Aorta (tissue), 5 donors: Measurements from ENCODE around the gene BCO1. TPM values are rescaled to one million over a fixed set of nuclear protein-coding genes. Genes with fewer than 3 reads are reported as not detected.
A peak's percentile ranks its signal among the peaks of the same experiment; 100 is the strongest.

Experiments
- ATAC-seq: fragments of 200-7000 bp; cut with Tn5 transposase; one replicate; pipeline ENCODE4 v1.9.1; 2022; ENCODE audit warnings: moderate library complexity; ENCODE audit not compliant: low FRiP score
- DNase-seq, 2 donors: peaks; one replicate each; pipeline ENCODE4 v3.0.0-alpha.2; 2020
- H3K27ac ChIP-seq, 2 donors: one replicate each; pipeline ENCODE4 v1.5.1; 2013; ENCODE audit warnings: low read length in 2 of 2, mild to moderate bottlenecking in 2 of 2, moderate library complexity in 2 of 2, control low read depth in 1 of 2, inconsistent platforms in 1 of 2, low read depth in 1 of 2
- H3K27me3 ChIP-seq, 2 donors: one replicate each; pipeline ENCODE4 v1.6.1; 2013; ENCODE audit warnings: control low read depth in 1 of 2, low read length in 1 of 2, mild to moderate bottlenecking in 1 of 2, moderate library complexity in 1 of 2; ENCODE audit not compliant: insufficient read depth in 2 of 2, control insufficient read depth in 1 of 2
- H3K36me3 ChIP-seq, 2 donors: one replicate each; pipeline ENCODE4 v1.6.1; 2013; ENCODE audit warnings: control low read depth in 1 of 2, low read length in 1 of 2, mild to moderate bottlenecking in 1 of 2; ENCODE audit not compliant: insufficient read depth in 2 of 2, control insufficient read depth in 1 of 2
- H3K4me1 ChIP-seq, 2 donors: one replicate each; pipeline ENCODE4 v1.6.1; 2013; ENCODE audit warnings: low read length in 2 of 2, control low read depth in 1 of 2, mild to moderate bottlenecking in 1 of 2, moderate library complexity in 1 of 2; ENCODE audit not compliant: insufficient read depth in 2 of 2, control insufficient read depth in 1 of 2
- H3K4me3 ChIP-seq, 2 donors: one replicate each; pipeline ENCODE4 v1.5.1; 2013; ENCODE audit warnings: low read length in 2 of 2, control low read depth in 1 of 2, mild to moderate bottlenecking in 1 of 2
- H3K9me3 ChIP-seq: one replicate; pipeline ENCODE4 v1.6.1; 2013; ENCODE audit warnings: mild to moderate bottlenecking, low read length; ENCODE audit not compliant: control insufficient read depth
- WGBS, 2 donors: extraction: QIAGEN DNeasy Blood & Tissue Kit; methylation state at CpG; one replicate each; pipeline ENCODE4 v1.1.7; 2013; 5-methylcytosine and 5-hydroxymethylcytosine counted together
- intact Hi-C, 2 donors: fragments of 100-400 bp; cut with DNase I; formaldehyde crosslinking; loops; one replicate each; pipeline versions ENCODE4 v1.14.2 to v1.15.0; 2022
- polyA plus RNA-seq, 2 donors: library from polyadenylated mRNA; stranded (reverse); fragments of 200-250 nt; gene quantifications; one replicate each; pipeline ENCODE4 v1.2.3, GENCODE V29; 2013
- total RNA-seq, 2 donors: library from RNA; stranded (reverse); fragmentation: NEBNext Ultra II Directional; extraction: Animal tissue kit (Norgen Biotek cat#: 25700); gene quantifications; one replicate each; pipeline ENCODE4 v1.2.1, GENCODE V29; 2021
- donor health status: healthy with polysubstance abuse.
- donor health status: Bipolar disorder and iron deficiency.
- donor health status: DM: no; HTN: no; CAD: no.
- donor health status: DM: no; HTN: no; CAD: no.
- donor health status: DM: yes; HTN: yes; CAD: no.

BCO1 gene
- total and polyA plus RNA-seq, 4 donors = 3.5 TPM; not detected in 3

GRCh38 chr16:81314603-81315270, 76.2 kb downstream of the BCO1 start, which contains the start of gene GAN:
Gene GAN, plus strand, starts transcription at chr16:81314962. Its CDS starts 152 bp downstream, at chr16:81315114.
- H3K27ac ChIP-seq = peak within 1 kb of the TSS in 1 of 2 donors; percentile 88
- intact Hi-C loops = loop anchor here (10.0 kb wide), 3 partner anchors 130 to 280 kb away; partner anchors contain the start of genes GCSH (in 2 of the 2) and ATMIN (in 1 of the 2)
- DNase-seq (peak; percentile 97 to 98), ATAC-seq (peak; percentile 98)
- H3K36me3 ChIP-seq = no peaks in the 10 kb centered on the region
- peak within 1 kb of the TSS; percentile 86 to 93 for H3K4me3 ChIP-seq
- no peaks in the 10 kb centered on the region for H3K27me3 ChIP-seq
- 0% methylated on average over 60 to 75 of the region's 75 CpGs for WGBS, 2 donors
- peaks cover 0 to 3% of the 10 kb centered on the region in 2 donors for H3K4me1 ChIP-seq
- H3K9me3 ChIP-seq = no peaks in the 10 kb centered on the region

- ATAC-seq = peak; percentile 58
- peak overlapping the region; percentile 86 to 93 for H3K4me3 ChIP-seq
- WGBS, 2 donors = 1% methylated on average over 60 to 88 of the region's 88 CpGs
- intact Hi-C loops = loop anchor here (10.0 kb wide), 3 partner anchors 131 to 281 kb away; partner anchors contain the start of genes GCSH (in 2 of the 2) and ATMIN (in 1 of the 2)
- peak overlapping the region in 1 of 2 donors; percentile 88 for H3K27ac ChIP-seq
- H3K9me3 ChIP-seq = no peaks in the 10 kb centered on the region
- H3K36me3 ChIP-seq = no peaks in the 10 kb centered on the region
- DNase-seq = peak; percentile 72 to 88
- H3K27me3 ChIP-seq = no peaks in the 10 kb centered on the region
- H3K4me1 ChIP-seq = peaks cover 0 to 3% of the 10 kb centered on the region in 2 donors
These were observed 77.0 kb downstream of the BCO1 start for GRCh38 chr16:81315271-81316175.

GRCh38 chr16:81316176-81316496, 77.6 kb downstream of the BCO1 start:
- Histone ChIP-seq H3K9me3 (no peaks in the 10 kb centered on the region), H3K27me3 (no peaks in the 10 kb centered on the region), H3K4me3 (peak overlapping the region in 1 of 2 donors; percentile 86), H3K4me1 (peaks cover 0 to 3% of the 10 kb centered on the region in 2 donors), H3K27ac (no peak overlapping the region), H3K36me3 (no peaks in the 10 kb centered on the region)
- intact Hi-C loops = loop anchor here (10.0 kb wide), 3 partner anchors 131 to 281 kb away; partner anchors contain the start of genes GCSH (in 2 of the 2) and ATMIN (in 1 of the 2)
- WGBS, 2 donors = 84 to 87% methylated on average over 5 of the region's 5 CpGs
- ATAC-seq (no peak), DNase-seq (no peak)

- Histone ChIP-seq H3K9me3 (no peaks in the 10 kb centered on the region), H3K27ac (no peak overlapping the region), H3K4me3 (no peak overlapping the region), H3K36me3 (no peaks in the 10 kb centered on the region), H3K27me3 (no peaks in the 10 kb centered on the region), H3K4me1 (peaks cover 0 to 2% of the 10 kb centered on the region in 2 donors)
- 89 to 90% methylated on average over 7 of the region's 7 CpGs for WGBS, 2 donors
- no peak for DNase-seq
- intact Hi-C loops = loop anchor here (10.0 kb wide), 3 partner anchors 134 to 284 kb away; partner anchors contain the start of genes GCSH (in 2 of the 2) and ATMIN (in 1 of the 2)
- ATAC-seq = no peak
These were observed 80.2 kb downstream of the BCO1 start for GRCh38 chr16:81318711-81319110.

- H3K36me3 ChIP-seq = no peaks in the 10 kb centered on the region
- intact Hi-C loops = loop anchor here (10.0 kb wide), 3 partner anchors 135 to 285 kb away; partner anchors contain the start of genes GCSH (in 2 of the 2) and ATMIN (in 1 of the 2)
- no peaks in the 10 kb centered on the region for H3K4me1 ChIP-seq
- no peak for ATAC-seq
- WGBS, 2 donors = 75 to 77% methylated on average over 6 of the region's 6 CpGs
- H3K9me3 ChIP-seq = no peaks in the 10 kb centered on the region
- H3K27ac ChIP-seq = no peak overlapping the region
- H3K27me3 ChIP-seq = no peaks in the 10 kb centered on the region
- no peak overlapping the region for H3K4me3 ChIP-seq
- DNase-seq = no peak
These were observed 80.9 kb downstream of the BCO1 start for GRCh38 chr16:81319221-81319912.

GRCh38 chr16:81321039-81321438, 82.5 kb downstream of the BCO1 start:
- no peak overlapping the region for H3K27ac ChIP-seq
- ATAC-seq (no peak), DNase-seq (no peak)
- intact Hi-C loops = no loop called here
- H3K4me3 ChIP-seq = no peak overlapping the region
- H3K4me1 ChIP-seq = no peaks in the 10 kb centered on the region
- H3K9me3 ChIP-seq = no peaks in the 10 kb centered on the region
- 89 to 97% methylated on average over 2 of the region's 2 CpGs for WGBS, 2 donors
- no peaks in the 10 kb centered on the region for H3K27me3 ChIP-seq
- no peaks in the 10 kb centered on the region for H3K36me3 ChIP-seq

- Histone ChIP-seq H3K9me3 (no peaks in the 10 kb centered on the region), H3K4me3 (no peak overlapping the region), H3K4me1 (no peaks in the 10 kb centered on the region), H3K36me3 (no peaks in the 10 kb centered on the region), H3K27me3 (no peaks in the 10 kb centered on the region), H3K27ac (no peak overlapping the region)
- ATAC-seq = no peak
- intact Hi-C loops = no loop called here
- WGBS, 2 donors = 98% methylated on average over 5 of the region's 5 CpGs
- DNase-seq = no peak
These were observed 83.0 kb downstream of the BCO1 start for GRCh38 chr16:81321536-81321935.

- ATAC-seq (no peak), DNase-seq (no peak)
- no peaks in the 10 kb centered on the region for H3K4me1 ChIP-seq
- intact Hi-C loops = no loop called here
- 95 to 96% methylated on average over 6 of the region's 6 CpGs for WGBS, 2 donors
- no peaks in the 10 kb centered on the region for H3K27me3 ChIP-seq
- H3K27ac ChIP-seq = no peak overlapping the region
- H3K36me3 ChIP-seq = no peaks in the 10 kb centered on the region
- H3K9me3 ChIP-seq = no peaks in the 10 kb centered on the region
- H3K4me3 ChIP-seq = no peak overlapping the region
These were observed 86.3 kb downstream of the BCO1 start for GRCh38 chr16:81324808-81325207.
